ENCODE results near the gene PTCHD4. TPM values are rescaled to one million over a fixed set of nuclear protein-coding genes. Genes with fewer than 3 reads are reported as not detected.

The PTCHD4 gene
- total RNA-seq, result 5.9 and 9.0 TPM in 2 replicates

DNA sequence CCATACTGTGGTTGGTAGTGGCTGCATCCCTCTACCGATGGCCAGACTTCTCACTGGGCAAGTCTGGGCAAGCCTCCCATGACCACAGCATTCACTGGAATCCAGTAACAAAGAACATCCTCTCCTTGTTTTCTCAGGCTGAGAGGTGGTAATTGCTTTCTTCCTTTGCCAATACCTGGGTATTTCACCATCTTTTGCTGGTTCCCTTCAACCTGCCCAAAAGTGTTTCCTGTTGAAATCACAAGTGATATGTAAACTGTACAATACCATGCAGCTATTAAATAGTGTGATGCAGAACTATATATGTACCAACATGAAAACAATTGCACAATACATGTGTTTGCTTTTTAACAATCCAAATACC, at the start of gene PTCHD4:
Gene PTCHD4, minus strand, starts transcription at position 55 of the 364 bp plus-strand sequence. CDS start 42,240 bp downstream, outside the sequence.

